Measurements from ENCODE around the gene ELF4. TPM values are rescaled to one million over a fixed set of nuclear protein-coding genes. Genes with fewer than 3 reads are reported as not detected.

Gene ELF4
- total RNA-seq, 2 experiments from 2014 or later: 28.0 to 28.2 TPM

DNA sequence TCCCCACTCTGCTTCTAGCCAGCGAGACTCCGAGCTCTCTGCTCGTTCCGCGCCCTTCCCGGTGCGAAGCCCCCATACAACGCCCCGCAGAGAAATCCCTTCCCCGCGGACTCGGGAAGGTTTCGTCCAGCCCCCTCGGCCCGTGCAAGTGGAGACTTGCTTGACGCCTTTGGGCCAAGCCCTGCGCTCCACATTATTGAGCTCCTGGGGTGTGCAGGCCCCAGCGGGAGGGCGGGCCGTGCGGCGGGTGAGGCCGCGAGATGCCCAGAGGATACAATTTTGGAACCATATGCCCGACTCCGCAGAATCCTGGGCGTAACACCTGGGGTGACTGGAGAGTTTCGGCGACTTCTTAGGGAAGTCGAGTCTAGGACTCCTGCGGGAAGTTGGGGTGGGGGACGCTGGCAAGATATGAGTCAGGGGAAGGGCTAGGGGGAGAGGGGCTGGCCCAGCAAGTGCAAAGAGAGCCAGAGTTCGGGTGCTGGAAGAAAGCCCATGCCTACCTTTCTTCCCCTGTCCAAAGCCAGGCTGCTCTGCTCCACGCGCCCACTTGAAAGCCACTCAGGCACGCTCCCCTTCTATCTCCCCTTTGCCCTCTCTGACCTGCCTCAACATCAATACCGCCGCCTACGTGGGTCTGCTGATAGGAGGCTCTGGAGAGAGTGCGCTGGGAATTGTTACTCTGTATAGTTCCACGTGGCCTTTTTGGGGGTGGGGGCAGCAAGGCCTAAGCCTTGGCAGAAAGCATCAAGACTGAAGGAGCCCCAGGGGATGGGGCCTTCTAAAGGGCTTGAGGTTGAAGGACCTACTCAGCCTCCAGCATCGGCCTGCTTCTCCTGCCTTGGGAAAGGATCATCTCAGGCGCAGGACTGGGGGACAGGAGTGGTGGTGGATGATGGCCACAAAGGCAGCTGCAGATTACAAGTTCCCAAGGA is 1.2 kb upstream of the ELF4 start:
- H3K4me1 Mint-ChIP-seq (ENCODE audit: low read depth): peaks cover 38% of the 10 kb centered on the region
- ChIA-PET POLR2A (no interaction called here), CTCF (interaction anchor here (1.0 to 1.6 kb wide), 2 partner anchors 9 to 30 kb away, joined by 4 read pairs; no protein-coding TSS in a partner anchor)
- H3K36me3 Mint-ChIP-seq: peaks cover 3% of the 10 kb centered on the region
- peak overlapping the region; percentile 53 for H3K4me3 Mint-ChIP-seq
- intact Hi-C loops (cut with micrococcal nuclease): loop anchor here (2.0 kb wide), 1 partner anchor 59 kb away; the partner anchor contains the start of gene RAB33A
- no peak overlapping the region for H3K27ac Mint-ChIP-seq
- no peaks in the 10 kb centered on the region for H3K27me3 Mint-ChIP-seq
- DNase-seq: no peak
- H3K9me3 Mint-ChIP-seq: no peaks in the 10 kb centered on the region

DNA sequence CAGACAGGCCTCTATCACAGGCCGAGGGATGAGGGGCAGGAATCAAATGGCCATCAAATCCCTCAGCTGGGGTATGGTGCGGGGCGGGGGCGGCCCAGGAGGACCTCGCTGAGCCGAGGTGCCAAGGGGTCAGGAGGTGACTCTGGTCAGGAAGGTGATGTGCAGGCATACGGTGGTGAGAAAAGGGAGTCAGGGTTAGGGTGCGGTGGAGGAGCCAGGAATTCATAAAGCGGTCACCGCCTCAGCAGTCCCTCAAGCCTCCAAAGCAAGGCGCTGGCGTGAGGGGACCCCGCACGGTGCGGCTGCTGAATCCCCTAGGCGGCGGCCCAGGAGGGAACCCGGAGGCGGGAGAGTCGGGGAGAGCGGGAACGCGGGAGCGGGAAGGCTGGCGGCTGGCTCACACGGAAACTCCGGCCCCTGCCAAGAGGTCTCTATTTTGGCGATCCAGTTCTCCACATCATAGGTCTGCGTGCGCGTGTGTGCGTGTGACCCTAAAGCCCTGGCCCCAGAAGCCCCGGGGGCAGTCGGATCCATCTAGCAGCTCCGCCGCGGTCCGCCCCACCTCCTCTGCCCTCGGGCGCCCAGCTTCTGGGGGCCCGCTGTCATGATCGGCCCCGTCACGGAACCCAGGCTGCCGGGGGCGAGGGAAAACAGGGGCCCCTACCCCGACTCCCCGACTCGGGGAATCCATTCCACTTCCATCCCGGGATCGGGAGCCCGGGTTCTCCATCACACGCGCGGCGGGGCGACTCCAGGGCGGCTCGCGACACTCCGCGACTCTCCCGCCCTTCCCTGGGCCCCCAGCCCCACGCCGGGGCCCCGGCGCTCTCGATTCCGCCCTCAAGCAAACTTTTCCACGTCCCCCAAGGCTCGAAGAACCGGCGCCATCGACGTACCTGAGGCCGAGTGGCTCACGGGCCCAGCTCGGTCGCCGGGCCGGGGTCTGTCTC is 593 bp downstream of the ELF4 start:
- intact Hi-C loops (cut with micrococcal nuclease): loop anchor here (1.0 to 2.0 kb wide), 3 partner anchors 17 to 61 kb away; partner anchors contain the start of gene RAB33A
- CTCF ChIA-PET: interaction anchor here (1.0 to 5.7 kb wide), 3 partner anchors 10 to 83 kb away, joined by 3 to 42 read pairs (median 3); no protein-coding TSS in a partner anchor
- peaks cover 42% of the 10 kb centered on the region for H3K4me1 Mint-ChIP-seq (ENCODE audit: low read depth)
- peak overlapping the region; percentile 92 for H3K4me3 Mint-ChIP-seq
- peaks cover 3% of the 10 kb centered on the region for H3K36me3 Mint-ChIP-seq
- peak; percentile 23 for DNase-seq
- POLR2A ChIA-PET: interaction anchor here (1.0 to 1.5 kb wide), 5 partner anchors 11 to 61 kb away, joined by 3 to 5 read pairs (median 4); no protein-coding TSS in a partner anchor
- peak overlapping the region; percentile 92 for H3K27ac Mint-ChIP-seq
- no peaks in the 10 kb centered on the region for H3K27me3 Mint-ChIP-seq
- H3K9me3 Mint-ChIP-seq: no peaks in the 10 kb centered on the region

DNA sequence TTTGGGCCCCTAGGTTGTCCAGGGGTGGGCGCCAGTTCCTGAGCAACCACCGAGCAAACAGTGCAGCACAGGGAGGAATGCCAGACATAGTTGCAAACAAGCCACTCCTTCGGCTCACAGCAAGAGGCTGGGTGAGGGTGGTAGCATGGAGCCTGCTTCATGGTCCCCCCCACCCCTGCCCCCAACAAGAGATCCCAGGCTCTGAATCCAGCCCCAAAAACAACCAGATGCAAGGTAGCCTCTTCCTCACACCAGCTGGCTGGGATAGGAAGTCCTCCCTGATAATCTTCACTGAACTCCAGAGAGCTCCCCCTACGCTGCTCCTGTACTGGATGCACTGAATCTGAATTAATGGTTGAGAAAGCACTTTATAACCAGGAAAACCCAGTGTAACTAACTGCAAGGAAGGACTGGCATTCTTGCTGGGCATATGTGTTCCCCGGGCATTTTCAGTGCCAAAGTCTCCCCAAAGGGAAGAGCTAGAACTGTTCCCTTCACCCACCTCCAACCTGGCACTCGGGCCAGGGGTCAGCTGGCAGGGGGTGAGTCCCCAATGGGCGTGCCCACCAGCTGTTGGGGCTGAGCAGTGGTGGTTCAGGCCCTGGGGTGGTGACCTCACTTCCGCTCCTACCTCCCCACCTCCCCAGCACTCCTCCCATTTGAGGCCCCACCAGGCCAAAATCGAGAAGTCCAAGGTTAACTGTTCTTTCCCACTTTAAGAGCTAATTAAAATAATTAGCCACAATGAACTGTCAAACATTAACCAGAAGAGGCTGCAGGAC is 1.5 kb downstream of the ELF4 start:
- H3K9me3 Mint-ChIP-seq: no peaks in the 10 kb centered on the region
- peak; percentile 67 for DNase-seq
- intact Hi-C loops (cut with micrococcal nuclease): loop anchor here (1.0 to 2.0 kb wide), 2 partner anchors 16 to 27 kb away; no protein-coding TSS in a partner anchor
- POLR2A ChIA-PET: interaction anchor here (1.0 to 1.5 kb wide), 5 partner anchors 12 to 62 kb away, joined by 3 to 5 read pairs (median 4); no protein-coding TSS in a partner anchor
- H3K27me3 Mint-ChIP-seq: no peaks in the 10 kb centered on the region
- CTCF ChIA-PET: interaction anchor here (0.8 to 5.7 kb wide), 5 partner anchors 11 to 83 kb away, joined by 3 to 42 read pairs (median 3); no protein-coding TSS in a partner anchor
- H3K27ac Mint-ChIP-seq: peak overlapping the region; percentile 92
- H3K4me3 Mint-ChIP-seq: peak overlapping the region; percentile 92
- H3K4me1 Mint-ChIP-seq (ENCODE audit: low read depth): peaks cover 40% of the 10 kb centered on the region
- H3K36me3 Mint-ChIP-seq: peaks cover 3% of the 10 kb centered on the region

DNA sequence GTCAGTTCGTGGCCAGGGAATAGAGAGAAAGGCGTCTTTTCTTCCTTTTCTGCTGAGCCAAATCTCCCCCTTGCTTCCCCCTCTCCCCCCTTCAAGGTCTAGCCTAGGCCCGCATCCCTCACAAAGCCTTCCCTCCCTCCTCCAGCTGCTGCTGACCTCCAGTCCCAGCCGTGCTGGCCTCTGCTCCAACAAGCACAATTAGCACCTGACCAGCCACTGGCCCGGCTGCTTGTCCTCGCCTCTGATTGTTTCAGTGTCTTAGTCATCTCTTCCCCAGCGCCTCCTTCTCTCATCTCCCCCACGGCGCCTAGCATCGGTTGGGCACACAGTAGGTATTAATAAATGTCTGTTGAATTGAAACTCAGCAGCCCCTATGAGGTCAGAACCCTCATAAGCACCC is 4.2 kb downstream of the ELF4 start:
- H3K27ac Mint-ChIP-seq: no peak overlapping the region
- ChIA-PET CTCF (interaction anchor here (1.7 to 5.7 kb wide), 2 partner anchors 11 to 25 kb away, joined by 4 to 42 read pairs; no protein-coding TSS in a partner anchor), POLR2A (no interaction called here)

DNA sequence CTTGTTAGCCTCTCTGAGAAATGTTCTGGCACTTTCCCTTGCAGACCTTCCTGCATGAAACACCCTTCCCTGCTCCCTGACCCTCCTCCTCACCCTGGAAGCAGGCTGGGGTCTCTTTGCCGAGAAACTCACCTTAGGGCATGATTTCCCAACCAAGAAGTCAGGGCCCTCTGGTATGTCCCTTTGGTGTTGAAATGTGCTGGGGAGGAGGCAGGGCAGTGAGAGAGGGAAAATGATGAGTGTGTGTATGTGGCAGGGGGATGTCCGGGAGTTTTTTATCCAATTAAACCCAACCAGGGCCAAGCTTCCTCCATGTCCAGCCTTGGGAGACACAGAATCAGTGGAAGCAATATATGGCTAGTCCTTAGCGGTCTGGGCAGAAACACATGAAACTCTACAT is 5.1 kb downstream of the ELF4 start:
- Mint-ChIP-seq H3K36me3 (peaks cover 3% of the 10 kb centered on the region), H3K4me1 (ENCODE audit: low read depth) (peaks cover 63% of the 10 kb centered on the region), H3K27ac (peak overlapping the region; percentile 40), H3K27me3 (no peaks in the 10 kb centered on the region), H3K4me3 (no peak overlapping the region), H3K9me3 (no peaks in the 10 kb centered on the region)
- POLR2A ChIA-PET: no interaction called here
- intact Hi-C loops (cut with micrococcal nuclease): no loop called here
- CTCF ChIA-PET: interaction anchor here (1.4 to 5.7 kb wide), 2 partner anchors 16 to 24 kb away, joined by 6 to 42 read pairs; no protein-coding TSS in a partner anchor
- no peak for DNase-seq

More for the DNA sequence above, 4.2 kb downstream of the ELF4 start:
- H3K9me3 Mint-ChIP-seq: no peaks in the 10 kb centered on the region
- peaks cover 55% of the 10 kb centered on the region for H3K4me1 Mint-ChIP-seq (ENCODE audit: low read depth)
- no peak overlapping the region for H3K4me3 Mint-ChIP-seq
- intact Hi-C loops (cut with micrococcal nuclease): no loop called here
- no peak for DNase-seq
- no peaks in the 10 kb centered on the region for H3K27me3 Mint-ChIP-seq
- peaks cover 3% of the 10 kb centered on the region for H3K36me3 Mint-ChIP-seq

DNA sequence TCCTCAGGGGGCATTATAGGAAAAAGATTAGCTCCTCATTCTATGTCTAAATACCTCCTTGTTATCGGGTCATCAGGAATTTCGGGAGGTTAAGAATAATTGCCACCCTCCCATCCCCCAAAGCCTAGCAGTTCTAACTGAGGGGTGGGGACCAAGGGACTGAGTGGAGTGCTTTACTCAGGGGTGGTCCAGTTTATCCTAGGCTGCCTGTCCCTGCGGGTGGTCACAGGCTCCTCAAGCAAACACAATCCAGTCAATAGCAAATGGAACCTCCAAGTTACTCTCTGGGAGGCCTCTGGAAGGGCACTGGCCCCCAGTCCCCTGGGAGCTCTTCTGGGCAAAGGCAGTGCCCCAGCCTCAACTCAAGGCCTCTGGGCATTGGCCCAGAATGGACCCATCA is 6.7 kb downstream of the ELF4 start:
- Mint-ChIP-seq H3K4me3 (no peak overlapping the region), H3K27ac (no peak overlapping the region), H3K9me3 (no peaks in the 10 kb centered on the region), H3K36me3 (no peaks in the 10 kb centered on the region), H3K27me3 (no peaks in the 10 kb centered on the region), H3K4me1 (ENCODE audit: low read depth) (peaks cover 65% of the 10 kb centered on the region)
- no peak for DNase-seq
- intact Hi-C loops (cut with micrococcal nuclease): no loop called here
- CTCF ChIA-PET: no interaction called here
- POLR2A ChIA-PET: no interaction called here

DNA sequence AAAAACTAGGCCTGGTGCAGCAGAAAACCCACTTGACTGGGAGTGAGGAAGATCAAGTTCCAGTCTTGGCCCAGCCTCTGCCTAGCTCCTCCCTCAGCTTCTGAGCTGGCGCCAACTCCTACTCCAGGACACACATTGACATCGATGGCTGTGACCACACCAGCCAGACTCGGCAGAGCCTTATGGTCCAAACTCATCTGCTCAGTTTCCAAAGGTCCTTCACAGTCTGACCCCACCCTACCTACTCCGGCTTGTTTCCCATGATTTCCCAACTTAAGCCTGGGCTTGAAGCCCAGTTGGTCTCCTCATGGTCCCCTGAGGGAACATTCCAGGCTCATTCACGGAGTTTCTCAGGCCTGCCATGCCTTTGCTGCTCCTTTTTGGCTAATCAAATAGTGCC is 10.1 kb downstream of the ELF4 start:
- Mint-ChIP-seq H3K4me1 (ENCODE audit: low read depth) (peaks cover 60% of the 10 kb centered on the region), H3K9me3 (no peaks in the 10 kb centered on the region), H3K27ac (peak overlapping the region; percentile 45), H3K4me3 (no peak overlapping the region), H3K36me3 (no peaks in the 10 kb centered on the region), H3K27me3 (no peaks in the 10 kb centered on the region)
- no peak for DNase-seq
- ChIA-PET POLR2A (no interaction called here), CTCF (interaction anchor here (1.0 to 1.4 kb wide), 2 partner anchors 21 to 44 kb away, joined by 3 read pairs; no protein-coding TSS in a partner anchor)
- intact Hi-C loops (cut with micrococcal nuclease): no loop called here

DNA sequence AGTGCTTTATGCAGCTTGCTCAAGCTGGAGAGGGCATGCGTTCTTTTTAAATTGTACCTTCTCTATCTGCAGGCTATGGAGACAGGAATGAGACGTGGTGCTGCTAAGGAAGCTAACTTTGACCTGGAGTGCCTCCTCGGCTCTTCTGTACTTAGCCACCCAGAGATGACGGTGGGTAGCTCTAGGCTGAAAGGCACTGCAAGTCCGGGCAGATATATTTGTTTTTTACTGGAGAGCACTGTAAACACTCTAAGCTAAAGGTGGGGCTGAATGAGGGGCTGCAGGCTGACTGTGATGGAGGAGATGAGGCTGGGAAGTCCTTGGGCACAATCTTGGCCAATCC is 12.1 kb downstream of the ELF4 start:
- peak overlapping the region; percentile 76 for H3K27ac Mint-ChIP-seq
- no peaks in the 10 kb centered on the region for H3K36me3 Mint-ChIP-seq
- H3K4me1 Mint-ChIP-seq (ENCODE audit: low read depth): peaks cover 62% of the 10 kb centered on the region
- no peaks in the 10 kb centered on the region for H3K27me3 Mint-ChIP-seq
- ChIA-PET POLR2A (no interaction called here), CTCF (interaction anchor here (1.2 to 2.2 kb wide), 2 partner anchors 17 to 23 kb away, joined by 6 to 7 read pairs; no protein-coding TSS in a partner anchor)
- DNase-seq: no peak
- no peaks in the 10 kb centered on the region for H3K9me3 Mint-ChIP-seq
- no peak overlapping the region for H3K4me3 Mint-ChIP-seq
- intact Hi-C loops (cut with micrococcal nuclease): no loop called here

DNA sequence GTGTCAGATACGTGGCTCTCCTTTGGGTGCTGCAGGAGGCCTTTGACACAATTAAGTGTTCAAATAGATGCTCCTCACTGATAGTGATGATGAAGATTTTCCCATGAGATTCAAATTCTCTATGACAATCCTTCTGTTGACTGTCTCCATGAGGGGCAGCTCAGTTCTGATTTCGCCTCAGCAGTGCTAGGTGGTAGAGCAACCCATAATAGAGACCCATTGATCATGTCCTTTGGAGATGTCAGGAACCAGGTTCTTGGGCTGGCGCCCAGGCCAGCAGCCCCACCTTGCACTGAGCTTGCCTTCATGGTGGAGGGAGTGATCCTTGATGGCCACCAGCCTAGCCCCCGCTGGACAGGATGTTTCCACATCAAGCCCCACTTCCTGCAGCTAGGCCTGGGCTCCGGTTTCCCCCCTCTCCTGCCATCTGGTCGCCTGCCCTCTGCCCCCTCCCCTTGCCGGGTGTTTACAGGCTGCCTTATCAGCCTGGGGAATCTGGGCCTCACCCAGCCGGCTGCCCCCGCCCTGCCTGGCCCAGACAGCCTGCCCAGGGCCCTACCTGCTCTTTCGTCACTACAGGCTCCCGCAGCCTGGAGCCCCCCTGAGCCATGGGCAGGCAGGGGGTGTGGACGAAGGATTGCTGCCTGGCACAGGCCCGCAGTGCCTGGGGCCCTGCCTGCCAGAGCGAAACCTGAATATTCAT is 12.6 kb downstream of the ELF4 start:
- no peaks in the 10 kb centered on the region for H3K36me3 Mint-ChIP-seq
- POLR2A ChIA-PET: interaction anchor here (0.5 kb wide), 1 partner anchor 326 kb away, joined by 3 read pairs; no protein-coding TSS in a partner anchor
- intact Hi-C loops (cut with micrococcal nuclease): no loop called here
- CTCF ChIA-PET: interaction anchor here (1.2 to 2.2 kb wide), 2 partner anchors 16 to 23 kb away, joined by 6 to 7 read pairs; no protein-coding TSS in a partner anchor
- H3K9me3 Mint-ChIP-seq: no peaks in the 10 kb centered on the region
- no peak overlapping the region for H3K4me3 Mint-ChIP-seq
- H3K27ac Mint-ChIP-seq: peak overlapping the region; percentile 76
- peak; percentile 28 for DNase-seq
- H3K27me3 Mint-ChIP-seq: no peaks in the 10 kb centered on the region
- H3K4me1 Mint-ChIP-seq (ENCODE audit: low read depth): peaks cover 60% of the 10 kb centered on the region

DNA sequence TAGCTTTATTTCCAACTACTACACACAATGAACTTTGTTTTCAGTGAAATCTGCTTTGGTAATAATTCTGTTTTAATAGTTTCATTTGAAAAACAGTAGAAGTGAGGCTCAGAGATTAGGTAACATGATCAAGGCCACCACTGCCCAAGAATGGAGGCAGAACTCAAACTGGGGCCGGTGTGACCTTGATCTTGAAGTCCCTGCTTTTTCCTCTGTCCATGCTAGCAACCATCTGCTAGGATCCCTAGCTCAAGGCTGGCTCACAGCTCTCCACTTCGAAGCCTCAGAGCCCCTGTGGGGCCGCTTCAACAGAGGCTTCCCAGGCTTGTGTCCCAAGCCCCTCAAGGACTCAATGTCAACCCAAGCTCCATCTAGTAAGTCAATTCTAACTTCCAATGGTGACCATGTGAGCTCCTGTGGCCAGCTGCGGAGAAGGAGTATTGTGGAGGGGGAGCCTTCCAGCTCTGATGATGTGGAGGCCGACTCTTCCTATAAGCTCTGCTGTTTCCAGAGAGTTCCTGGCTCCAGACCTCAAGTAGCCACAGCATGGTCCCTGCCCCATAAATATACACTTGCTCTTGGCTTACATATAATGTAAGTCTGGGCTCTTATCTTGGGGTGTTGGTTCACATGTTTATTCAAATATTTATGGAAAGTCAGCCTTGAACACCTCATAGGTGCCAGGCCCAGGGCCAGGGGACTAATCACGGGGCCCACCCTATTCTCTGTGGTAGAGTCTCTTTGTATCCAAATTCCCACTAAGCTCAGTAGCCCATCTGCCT is 14.9 kb downstream of the ELF4 start:
- no peaks in the 10 kb centered on the region for H3K9me3 Mint-ChIP-seq
- H3K4me3 Mint-ChIP-seq: no peak overlapping the region
- H3K36me3 Mint-ChIP-seq: peaks cover under 1% of the 10 kb centered on the region
- H3K27ac Mint-ChIP-seq: no peak overlapping the region
- CTCF ChIA-PET: interaction anchor here (0.7 to 1.7 kb wide), 3 partner anchors 12 to 35 kb away, joined by 3 to 4 read pairs (median 3); no protein-coding TSS in a partner anchor
- DNase-seq: no peak
- POLR2A ChIA-PET: interaction anchor here (1.0 to 1.7 kb wide), 2 partner anchors 14 to 77 kb away, joined by 3 to 5 read pairs; partner anchors contain the start of gene RAB33A
- intact Hi-C loops (cut with micrococcal nuclease): no loop called here
- no peaks in the 10 kb centered on the region for H3K27me3 Mint-ChIP-seq
- peaks cover 58% of the 10 kb centered on the region for H3K4me1 Mint-ChIP-seq (ENCODE audit: low read depth)
